HT-29 (cell line): Measurements from ENCODE around the gene LAG3. TPM values are rescaled to one million over a fixed set of nuclear protein-coding genes. Genes with fewer than 3 reads are reported as not detected.
A peak's percentile ranks its signal among the peaks of the same experiment; 100 is the strongest.

Experiments used
- DNase-seq: peaks from one replicate; pipeline ENCODE4 v3.0.0-alpha.2; 2015; ENCODE audit warnings: low spot score
- total RNA-seq: library from RNA; depleted of rRNA; stranded (reverse); fragments of >200 nt; shearing (Covaris generic); gene quantifications from 2 replicates; pipeline ENCODE4 v1.2.3, GENCODE V29; 2014; rRNA removed

Gene LAG3
- total RNA-seq, 1 experiment from 2014 or later = 0.56 TPM

GRCh38 chr12:6822426-6823135, 50.3 kb downstream of the LAG3 start:
- DNase-seq = no peak

DNA sequence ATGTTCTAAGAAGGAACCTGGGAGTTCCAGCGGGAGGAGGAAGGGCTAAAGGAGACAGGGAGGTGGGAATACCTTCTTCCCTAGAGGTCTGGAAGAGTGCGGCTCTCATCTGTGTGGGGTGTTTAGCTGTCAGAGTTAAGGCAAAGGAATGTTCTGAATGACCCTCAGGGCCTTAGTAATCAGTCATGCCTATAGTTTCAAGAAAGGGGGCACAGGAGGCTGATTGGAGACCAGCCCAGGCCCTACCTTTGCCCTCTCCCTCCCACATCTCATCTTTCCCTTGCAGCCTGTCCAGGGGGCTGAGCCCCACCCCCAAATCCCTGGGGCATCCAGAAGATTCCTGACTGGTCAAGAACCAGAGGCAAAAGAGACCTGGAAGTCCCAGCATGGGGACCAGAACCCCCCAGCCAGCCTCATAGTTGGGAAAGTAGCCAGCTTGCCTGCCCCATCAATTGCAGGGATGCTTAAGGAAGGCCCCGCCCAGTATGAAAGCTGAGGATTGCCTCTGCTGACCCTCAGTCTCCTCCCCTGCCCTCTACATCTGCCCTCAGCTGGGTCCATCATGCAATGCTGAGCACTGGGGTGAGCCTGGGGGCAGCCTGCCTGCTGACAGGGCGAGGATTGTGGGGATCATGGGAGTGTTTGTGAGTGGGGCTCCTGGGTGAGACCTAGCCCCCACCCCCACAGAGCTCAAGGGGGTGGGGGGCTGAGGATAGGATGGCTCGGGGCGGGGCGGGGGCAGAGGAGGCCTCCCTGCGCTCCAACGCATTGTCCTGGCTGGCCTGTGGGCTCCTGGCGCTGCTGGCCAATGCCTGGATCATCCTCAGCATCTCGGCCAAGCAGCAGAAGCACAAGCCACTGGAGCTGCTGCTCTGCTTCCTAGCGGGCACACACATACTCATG, 51.1 kb downstream of the LAG3 start:
- no peak for DNase-seq

DNA sequence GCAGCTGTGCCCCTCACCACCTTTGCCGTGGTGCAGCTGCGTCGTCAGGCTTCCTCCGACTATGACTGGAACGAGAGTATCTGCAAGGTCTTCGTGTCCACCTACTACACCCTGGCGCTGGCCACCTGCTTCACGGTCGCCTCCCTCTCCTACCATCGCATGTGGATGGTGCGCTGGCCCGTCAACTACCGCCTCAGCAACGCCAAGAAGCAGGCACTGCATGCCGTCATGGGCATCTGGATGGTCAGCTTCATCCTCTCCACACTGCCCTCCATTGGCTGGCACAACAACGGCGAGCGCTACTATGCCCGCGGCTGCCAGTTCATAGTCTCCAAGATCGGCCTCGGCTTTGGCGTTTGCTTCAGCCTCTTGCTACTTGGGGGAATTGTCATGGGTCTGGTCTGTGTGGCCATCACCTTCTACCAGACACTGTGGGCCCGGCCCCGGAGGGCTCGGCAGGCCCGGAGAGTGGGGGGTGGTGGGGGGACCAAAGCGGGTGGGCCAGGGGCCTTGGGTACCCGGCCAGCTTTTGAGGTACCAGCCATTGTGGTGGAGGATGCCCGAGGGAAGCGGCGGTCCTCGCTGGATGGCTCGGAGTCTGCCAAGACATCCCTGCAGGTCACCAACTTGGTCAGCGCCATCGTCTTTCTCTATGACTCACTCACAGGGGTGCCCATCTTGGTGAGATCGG, 51.9 kb downstream of the LAG3 start:
- no peak for DNase-seq

DNA sequence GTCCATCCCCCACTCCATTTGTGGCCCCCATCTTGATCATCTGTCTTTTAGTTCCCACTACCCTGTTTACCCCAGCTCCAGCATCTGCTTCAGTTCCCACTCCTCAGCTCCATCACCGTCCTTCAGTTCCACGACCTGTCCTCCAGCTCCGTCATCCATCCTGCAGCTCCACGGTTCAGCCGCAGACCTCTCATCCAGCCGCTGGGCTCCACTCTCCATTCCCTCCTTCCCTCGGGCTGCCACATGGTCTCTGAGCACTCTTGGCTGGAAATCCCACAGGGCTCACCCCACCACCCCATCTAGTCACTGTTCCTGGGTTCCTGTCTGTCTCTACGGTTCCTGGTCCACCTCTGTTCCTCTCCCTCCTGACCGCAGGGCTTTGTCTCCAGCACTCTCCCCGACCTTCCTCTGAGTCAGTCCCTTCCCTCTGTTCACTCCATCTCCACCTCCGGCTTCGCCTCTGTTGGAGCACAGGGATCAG, 52.6 kb downstream of the LAG3 start:
- no peak for DNase-seq

GRCh38 chr12:6825398-6826124, 53.2 kb downstream of the LAG3 start:
- peak; percentile 79 for DNase-seq

DNA sequence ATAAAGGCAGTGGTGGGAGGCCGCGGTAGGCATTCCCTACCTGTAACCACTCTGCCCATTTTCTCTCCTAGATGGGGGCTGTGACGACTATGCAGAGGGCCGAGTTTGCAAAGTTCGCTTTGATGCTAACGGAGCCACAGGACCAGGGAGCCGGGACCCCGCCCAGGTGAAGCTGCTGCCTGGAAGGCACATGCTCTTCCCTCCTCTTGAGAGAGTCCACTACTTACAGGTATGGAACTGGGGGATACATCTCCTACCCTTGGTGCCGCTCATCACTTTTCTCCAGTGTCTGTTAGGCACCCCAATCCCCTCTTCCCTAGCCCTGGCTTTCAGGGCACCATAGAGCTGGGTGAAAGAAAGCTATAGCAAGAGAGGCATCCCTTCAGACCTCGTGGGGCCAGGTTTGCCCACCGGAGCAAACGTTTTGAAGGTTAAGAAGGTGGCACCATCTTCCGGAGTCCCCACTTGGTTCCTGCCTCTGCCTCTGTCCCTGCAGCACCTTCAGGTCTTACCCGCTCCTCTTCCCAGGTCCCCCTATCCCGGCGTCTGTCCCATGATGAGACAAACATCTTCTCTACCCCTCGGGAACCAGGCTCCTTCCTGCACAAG, 53.9 kb downstream of the LAG3 start:
- no peak for DNase-seq

DNA sequence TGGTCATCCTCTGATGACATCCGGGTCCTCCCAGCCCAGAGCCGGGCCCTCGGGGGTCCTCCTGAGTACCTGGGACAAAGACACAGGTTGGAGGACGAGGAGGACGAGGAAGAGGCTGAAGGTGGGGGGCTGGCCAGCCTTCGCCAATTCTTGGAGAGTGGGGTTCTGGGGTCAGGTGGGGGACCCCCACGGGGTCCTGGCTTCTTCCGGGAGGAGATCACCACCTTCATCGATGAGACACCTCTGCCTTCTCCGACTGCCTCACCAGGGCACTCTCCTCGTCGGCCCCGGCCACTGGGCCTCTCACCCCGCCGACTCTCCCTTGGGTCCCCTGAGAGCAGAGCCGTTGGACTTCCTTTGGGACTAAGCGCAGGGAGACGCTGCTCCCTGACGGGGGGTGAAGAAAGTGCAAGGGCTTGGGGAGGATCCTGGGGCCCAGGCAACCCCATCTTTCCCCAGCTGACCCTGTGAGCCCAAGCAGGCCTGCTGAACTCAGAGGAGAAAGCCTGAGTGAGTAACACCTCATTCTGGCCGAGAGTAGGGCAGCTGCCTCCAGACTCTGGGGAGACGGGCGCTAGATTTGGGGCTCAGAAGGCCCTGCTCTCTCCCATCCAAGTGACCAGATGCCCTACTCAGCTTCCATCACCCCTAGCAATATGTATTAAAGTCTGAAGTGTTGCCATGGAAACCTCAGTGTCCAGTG, 54.6 kb downstream of the LAG3 start:
- no peak for DNase-seq

DNA sequence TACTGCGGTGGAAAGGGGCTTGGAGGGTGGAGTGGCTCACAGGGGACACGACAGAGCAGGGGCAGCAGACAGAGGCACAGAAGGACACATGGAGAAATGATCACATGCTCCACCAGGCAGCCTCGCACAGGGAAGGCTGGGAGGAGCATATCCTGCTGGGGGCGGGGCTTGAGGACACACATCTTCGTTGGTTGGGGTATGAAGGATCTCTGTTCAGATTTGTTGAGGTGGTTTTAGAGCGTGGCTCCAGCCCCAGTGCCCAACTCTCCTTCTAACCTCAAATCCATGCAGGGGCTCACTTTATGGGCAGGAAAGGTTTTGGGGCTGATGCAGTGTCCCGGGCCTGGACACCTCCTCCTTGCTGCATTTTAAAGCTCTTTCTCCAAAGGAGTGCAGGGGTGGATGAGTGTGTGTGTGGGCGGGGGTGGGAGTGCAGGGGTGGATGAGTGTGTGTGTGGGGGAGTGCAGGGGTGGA, 55.2 kb downstream of the LAG3 start:
- DNase-seq = peak; percentile 60

Other genes with a start within 250 kb of the LAG3 start
- 6,490 and 6,870 TPM in 2 replicates for gene GAPDH, start 238.0 kb upstream of the LAG3 start, total RNA-seq
- gene IFFO1, start 216.5 kb upstream of the LAG3 start, total RNA-seq = 0.37 and 0.41 TPM in 2 replicates
- 73.5 and 74.9 TPM in 2 replicates for gene NOP2, start 204.2 kb upstream of the LAG3 start, total RNA-seq
- gene CHD4, start 165.1 kb upstream of the LAG3 start, total RNA-seq = 253 and 269 TPM in 2 replicates
- 0.03 TPM in 1 of 2 replicates, not detected in the other for gene LPAR5, start 136.6 kb upstream of the LAG3 start, total RNA-seq
- gene ACRBP, start 125.1 kb upstream of the LAG3 start, total RNA-seq = 0.31 TPM in 1 of 2 replicates, not detected in the other
- gene ING4, start 109.4 kb upstream of the LAG3 start, total RNA-seq = 25.1 and 27.4 TPM in 2 replicates
- 23.9 and 42.5 TPM in 2 replicates for gene ZNF384, start 83.1 kb upstream of the LAG3 start, total RNA-seq
- gene PIANP, start 71.7 kb upstream of the LAG3 start, total RNA-seq = not detected in 2 replicates
- 103 and 108 TPM in 2 replicates for gene COPS7A, start 48.5 kb upstream of the LAG3 start, total RNA-seq
- 383 and 384 TPM in 2 replicates for gene MLF2, start 19.4 kb upstream of the LAG3 start, total RNA-seq
- 87.6 and 105 TPM in 2 replicates for gene PTMS, start 6.2 kb upstream of the LAG3 start, total RNA-seq
- gene CD4, start 17.0 kb downstream of the LAG3 start, total RNA-seq = 0.25 and 0.47 TPM in 2 replicates
- not detected in 2 replicates for gene GPR162, start 49.3 kb downstream of the LAG3 start, total RNA-seq
- gene P3H3, start 55.9 kb downstream of the LAG3 start, total RNA-seq = 2.2 and 2.7 TPM in 2 replicates
- 0.97 TPM in 1 of 2 replicates, not detected in the other for gene GNB3, start 68.4 kb downstream of the LAG3 start, total RNA-seq
- gene CDCA3, start 78.8 kb downstream of the LAG3 start, total RNA-seq = 95.5 and 126 TPM in 2 replicates
- 122 and 136 TPM in 2 replicates for gene USP5, start 79.6 kb downstream of the LAG3 start, total RNA-seq
- gene TPI1, start 95.0 kb downstream of the LAG3 start, total RNA-seq = 1,358 and 1,438 TPM in 2 replicates
- 20.2 and 21.0 TPM in 2 replicates for gene SPSB2, start 100.8 kb downstream of the LAG3 start, total RNA-seq
- gene LRRC23, start 132.3 kb downstream of the LAG3 start, total RNA-seq = 0.61 and 4.6 TPM in 2 replicates
- gene ENO2, start 142.1 kb downstream of the LAG3 start, total RNA-seq = 7.7 and 9.1 TPM in 2 replicates
- gene ATN1, start 155.4 kb downstream of the LAG3 start, total RNA-seq = 22.0 and 36.9 TPM in 2 replicates
- gene RNU7-1, start 171.3 kb downstream of the LAG3 start, total RNA-seq = not detected in 2 replicates
- 102 and 112 TPM in 2 replicates for gene C12orf57, start 171.5 kb downstream of the LAG3 start, total RNA-seq
- 29.2 and 35.2 TPM in 2 replicates for gene PTPN6, start 178.8 kb downstream of the LAG3 start, total RNA-seq
- gene PHB2, start 198.1 kb downstream of the LAG3 start, total RNA-seq = 417 and 420 TPM in 2 replicates
- 59.5 and 64.0 TPM in 2 replicates for gene EMG1, start 198.4 kb downstream of the LAG3 start, total RNA-seq
- 35.9 and 37.3 TPM in 2 replicates for gene LPCAT3, start 246.0 kb downstream of the LAG3 start, total RNA-seq